HG02642 (cell line): ENCODE measurements around the gene TCEAL5.
"Not testable (repeated sequence)": the region's sequence is repeated elsewhere in the genome, so short reads cannot be mapped to it uniquely, and the experiment has no call there.

Experiments
- ATAC-seq: cut with Tn5 transposase; IDR thresholded peaks from one replicate; pipeline ENCODE4 v1.9.1; 2021; ENCODE audit warnings: mild to moderate bottlenecking; ENCODE audit not compliant: unreplicated experiment, poor library complexity

TCEAL5 gene

GRCh38 chrX:103235608-103236007, 40.9 kb downstream of the TCEAL5 start:
- not testable (repeated sequence) for ATAC-seq

- ATAC-seq, result no peak
These were observed 41.7 kb downstream of the TCEAL5 start for GRCh38 chrX:103234869-103235268.

GRCh38 chrX:103233263-103233662, 43.3 kb downstream of the TCEAL5 start:
- ATAC-seq, result no peak

- ATAC-seq, result not testable (repeated sequence)
These were observed 50.6 kb downstream of the TCEAL5 start for GRCh38 chrX:103225918-103226317.
